GM12875 (cell line): ENCODE data around the gene SYNDIG1.

Experiments used
- H3K4me3 ChIP-seq: one replicate; pipeline ENCODE4 v1.5.1; 2011; ENCODE audit warnings: low read depth, low read length, control low read depth
- TF ChIP-seq, protein P1 (sequence below): IDR thresholded peaks from 2 replicates; pipeline ENCODE4 v1.5.1; 2011; ENCODE audit warnings: low read depth, mild to moderate bottlenecking, control low read depth, inconsistent platforms, low read length, moderate library complexity, borderline replicate concordance; ENCODE audit not compliant: insufficient read depth

The SYNDIG1 gene

DNA sequence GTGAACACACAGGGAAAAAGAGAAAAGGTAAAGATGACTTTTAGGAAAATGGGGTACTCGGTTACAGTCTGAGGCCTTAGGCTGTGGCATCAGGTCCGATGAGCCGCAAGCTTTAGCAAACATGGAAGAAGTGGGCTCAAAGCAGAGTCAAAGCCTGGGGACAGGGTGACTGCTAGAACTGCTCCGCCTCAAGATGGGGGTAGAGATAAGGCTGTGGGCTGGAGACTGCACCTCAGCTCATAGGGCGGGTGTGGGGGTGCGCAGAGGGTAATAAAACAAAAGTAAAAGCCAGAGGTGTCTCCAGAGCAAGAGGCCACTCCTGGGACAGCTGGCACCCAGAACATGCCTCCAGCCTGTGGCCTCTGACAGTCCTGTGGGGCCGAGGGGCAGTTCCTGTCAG lies 21.3 kb upstream of the SYNDIG1 start:
- TF ChIP-seq, protein P1, sequence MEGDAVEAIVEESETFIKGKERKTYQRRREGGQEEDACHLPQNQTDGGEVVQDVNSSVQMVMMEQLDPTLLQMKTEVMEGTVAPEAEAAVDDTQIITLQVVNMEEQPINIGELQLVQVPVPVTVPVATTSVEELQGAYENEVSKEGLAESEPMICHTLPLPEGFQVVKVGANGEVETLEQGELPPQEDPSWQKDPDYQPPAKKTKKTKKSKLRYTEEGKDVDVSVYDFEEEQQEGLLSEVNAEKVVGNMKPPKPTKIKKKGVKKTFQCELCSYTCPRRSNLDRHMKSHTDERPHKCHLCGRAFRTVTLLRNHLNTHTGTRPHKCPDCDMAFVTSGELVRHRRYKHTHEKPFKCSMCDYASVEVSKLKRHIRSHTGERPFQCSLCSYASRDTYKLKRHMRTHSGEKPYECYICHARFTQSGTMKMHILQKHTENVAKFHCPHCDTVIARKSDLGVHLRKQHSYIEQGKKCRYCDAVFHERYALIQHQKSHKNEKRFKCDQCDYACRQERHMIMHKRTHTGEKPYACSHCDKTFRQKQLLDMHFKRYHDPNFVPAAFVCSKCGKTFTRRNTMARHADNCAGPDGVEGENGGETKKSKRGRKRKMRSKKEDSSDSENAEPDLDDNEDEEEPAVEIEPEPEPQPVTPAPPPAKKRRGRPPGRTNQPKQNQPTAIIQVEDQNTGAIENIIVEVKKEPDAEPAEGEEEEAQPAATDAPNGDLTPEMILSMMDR: no peak
- no peak overlapping the region for H3K4me3 ChIP-seq

DNA sequence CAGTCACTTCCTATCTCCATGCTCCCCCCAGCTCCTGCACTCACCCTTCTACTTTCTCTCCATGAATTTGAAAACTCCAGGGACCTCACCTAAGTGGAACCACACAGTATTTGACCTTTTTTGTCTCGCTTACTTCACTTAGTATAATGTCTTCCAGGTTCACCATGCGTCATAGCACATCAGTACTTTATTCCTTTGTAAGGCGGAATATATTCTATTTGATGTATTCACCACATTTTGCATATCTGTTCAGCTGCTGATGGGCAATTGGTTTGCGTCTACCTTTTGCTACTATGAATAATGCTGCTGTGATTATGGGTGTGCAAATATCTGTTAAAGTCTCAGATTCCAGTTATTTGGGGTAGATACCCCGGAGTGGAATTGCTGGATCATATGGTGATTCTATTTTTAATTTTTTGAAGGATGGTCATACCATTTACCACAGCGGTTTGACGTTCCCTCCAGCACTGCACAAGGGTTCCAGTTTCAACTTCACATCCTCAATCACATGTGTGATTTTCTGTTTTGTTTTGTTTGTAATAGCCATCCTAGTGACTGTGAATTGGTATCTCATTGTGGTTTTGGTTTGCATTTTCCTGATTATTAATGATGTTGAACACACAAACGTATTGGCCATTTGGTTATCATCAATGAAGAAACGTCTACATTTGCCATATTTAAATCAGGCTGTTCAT lies 20.3 kb upstream of the SYNDIG1 start:
- TF ChIP-seq, protein P1: no peak
- H3K4me3 ChIP-seq: no peak overlapping the region

DNA sequence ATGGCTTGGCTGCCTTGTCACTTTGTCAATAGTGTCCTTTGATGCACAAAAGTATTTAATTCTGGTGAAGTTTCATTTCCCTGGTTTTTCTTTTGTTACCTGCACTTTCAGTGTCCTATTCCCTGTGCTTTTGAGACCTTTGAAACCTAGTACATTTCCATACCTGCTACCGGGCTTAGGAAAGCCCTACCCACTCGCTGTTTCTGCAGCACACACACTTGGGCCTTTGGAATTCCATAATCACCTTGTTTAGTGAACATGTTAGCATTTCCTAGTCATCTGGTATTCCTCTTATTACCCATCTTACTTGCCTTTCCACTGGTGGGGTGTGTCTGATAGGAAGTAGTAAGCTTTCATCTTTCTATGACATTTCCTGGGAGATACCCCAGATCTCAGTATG lies 19.3 kb upstream of the SYNDIG1 start:
- TF ChIP-seq, protein P1: no peak
- no peak overlapping the region for H3K4me3 ChIP-seq

DNA sequence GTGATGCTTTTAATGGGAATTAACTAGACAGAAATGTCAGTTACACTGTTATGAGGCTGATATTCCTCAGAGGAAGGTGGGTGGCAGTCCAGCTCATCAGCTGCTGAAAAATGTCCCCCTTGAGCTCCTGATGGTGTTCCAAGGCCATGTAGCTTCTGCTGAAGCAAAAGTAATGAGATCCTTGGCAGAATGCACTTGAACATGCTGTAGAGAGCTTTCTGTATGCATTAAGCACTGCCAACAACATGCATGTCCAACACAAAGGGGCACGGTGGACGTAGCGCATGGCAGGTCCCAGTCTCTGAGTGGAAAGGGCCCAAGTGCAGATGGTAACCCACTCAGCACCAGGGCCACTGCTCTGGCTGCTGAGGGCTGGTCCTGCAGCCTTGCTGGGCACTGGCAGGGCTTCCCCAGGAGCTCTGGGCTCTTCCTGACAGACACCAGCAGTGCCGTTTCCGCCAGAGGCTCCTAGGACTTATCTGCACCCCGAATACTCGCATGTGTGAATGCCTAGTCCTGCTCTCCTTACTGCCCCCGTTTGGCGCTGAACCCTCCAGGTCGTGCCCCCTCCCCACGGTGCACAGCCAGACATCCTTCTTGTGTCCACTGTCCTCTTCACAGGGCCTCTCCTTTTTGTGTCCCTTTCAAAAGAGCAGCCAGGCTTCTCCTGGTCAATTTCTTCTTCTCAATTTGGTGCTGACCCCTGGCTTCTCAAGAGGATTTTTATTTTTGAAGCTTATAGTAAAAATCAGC lies 18.6 kb upstream of the SYNDIG1 start:
- TF ChIP-seq, protein P1: no peak
- H3K4me3 ChIP-seq: no peak overlapping the region

DNA sequence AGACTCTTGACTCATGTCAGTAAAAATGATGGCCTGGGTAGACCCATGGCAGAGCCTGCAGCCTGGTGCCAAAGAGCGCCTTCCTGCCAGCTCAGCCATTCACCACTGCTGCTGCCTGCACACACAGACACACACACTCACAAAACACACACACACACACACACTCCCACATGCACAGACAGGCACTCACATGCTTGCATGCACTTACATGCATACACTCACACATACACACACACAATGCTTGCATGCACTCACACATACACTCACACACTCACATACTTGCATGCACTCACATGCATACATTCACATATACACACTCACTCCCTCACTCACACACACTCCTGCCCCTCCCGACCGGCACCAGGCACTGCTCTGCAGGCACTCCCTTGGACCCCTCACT lies 18.0 kb upstream of the SYNDIG1 start:
- TF ChIP-seq, protein P1: no peak

DNA sequence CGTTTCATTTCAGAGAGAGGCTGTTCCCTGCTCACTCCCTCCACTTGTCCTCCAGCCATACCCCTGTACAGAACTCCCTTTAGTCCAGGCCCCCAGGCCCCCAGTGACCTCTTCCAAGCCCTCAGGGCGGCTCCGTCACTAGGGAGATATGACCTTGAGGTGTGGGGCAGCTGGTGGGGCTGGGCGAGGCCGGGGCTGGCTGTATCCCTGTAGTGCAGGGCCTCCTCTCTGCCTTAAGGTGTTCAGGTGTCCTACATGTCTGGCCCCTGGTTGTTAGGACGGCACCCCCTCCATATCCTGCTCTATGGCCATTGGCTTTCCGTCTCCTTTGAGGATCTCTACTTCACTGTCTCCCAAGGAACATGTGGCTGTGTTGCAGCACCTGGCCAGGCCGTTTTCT lies 17.4 kb upstream of the SYNDIG1 start:
- no peak overlapping the region for H3K4me3 ChIP-seq
- TF ChIP-seq, protein P1: no peak

More for the DNA sequence above, 18.0 kb upstream of the SYNDIG1 start:
- no peak overlapping the region for H3K4me3 ChIP-seq
